IMR-90 (cell line): ENCODE results near the gene FIGLA. TPM values are rescaled to one million over a fixed set of nuclear protein-coding genes. Genes with fewer than 3 reads are reported as not detected.

Source experiments
- ATAC-seq: fragments of 200-7000 bp; cut with Tn5 transposase; 2 replicates; pipeline ENCODE4 v1.9.1; 2020; ENCODE audit warnings: low read depth, mild to moderate bottlenecking, moderate library complexity
- BruUV-seq: library from RNA; stranded (reverse); fragments of 400-500 nt; replicated peaks from 2 replicates; lab custom pipeline; 2021; lab: Mats Ljungman, UMichigan
- CTCF ChIA-PET: fragments of 300-600 bp; formaldehyde crosslinking; extraction: SDS; loops from one replicate; lab custom pipeline; 2021; ENCODE audit warnings: antibody characterized with exemption; lab: Yijun Ruan, JAX
- POLR2A ChIA-PET: fragments of 300-600 bp; sonication (Branson Sonifier 250); formaldehyde crosslinking; loops from one replicate; lab custom pipeline; 2022; ENCODE audit warnings: antibody characterized with exemption; ENCODE audit not compliant: unreplicated experiment; lab: Charles Lee
- DNase-seq: peaks from one replicate; pipeline ENCODE4 v3.0.0; 2013
- H2AFZ ChIP-seq: replicated peaks from 2 replicates; pipeline ENCODE3; 2013; ENCODE audit warnings: low read length, mild to moderate bottlenecking; ENCODE audit not compliant: poor library complexity
- H2AK5ac ChIP-seq: 2 replicates; pipeline ENCODE4 v1.6.1; 2013; ENCODE audit warnings: low read depth, low read length, inconsistent platforms
- H2AK9ac ChIP-seq: replicated peaks from 2 replicates; pipeline ENCODE3; 2013; ENCODE audit warnings: mild to moderate bottlenecking, low read depth, low read length, moderate library complexity; ENCODE audit not compliant: poor library complexity
- H2BK120ac ChIP-seq: 2 replicates; pipeline ENCODE4 v1.6.1; 2013; ENCODE audit warnings: low read depth, low read length, inconsistent platforms
- H2BK15ac ChIP-seq: 3 replicates; pipeline ENCODE4 v1.6.1; 2013; ENCODE audit warnings: low read depth, low read length, inconsistent platforms
- H2BK20ac ChIP-seq: 2 replicates; pipeline ENCODE4 v1.6.1; 2013; ENCODE audit warnings: low read depth, mild to moderate bottlenecking, inconsistent platforms, low read length, moderate library complexity
- H2BK5ac ChIP-seq: 2 replicates; pipeline ENCODE4 v1.6.1; 2013; ENCODE audit warnings: mild to moderate bottlenecking, low read depth, low read length, inconsistent platforms; ENCODE audit not compliant: poor library complexity, severe bottlenecking
- H3K14ac ChIP-seq: replicated peaks from 2 replicates; pipeline ENCODE4 v1.6.1; 2013; ENCODE audit warnings: low read depth, low read length, inconsistent platforms
- H3K18ac ChIP-seq: 2 replicates; pipeline ENCODE4 v1.6.1; 2013; ENCODE audit warnings: low read depth, low read length, control low read depth
- H3K23ac ChIP-seq: 2 replicates; pipeline ENCODE4 v1.6.1; 2013; ENCODE audit warnings: low read depth, low read length, inconsistent platforms
- H3K27ac ChIP-seq: 2 replicates; pipeline ENCODE4 v1.5.1; 2013; ENCODE audit warnings: mild to moderate bottlenecking, control low read depth, low read length; ENCODE audit not compliant: insufficient read depth
- H3K27me3 ChIP-seq: 2 replicates; pipeline ENCODE4 v1.6.1; 2013; ENCODE audit warnings: low read length; ENCODE audit not compliant: control insufficient read depth, insufficient read depth
- H3K36me3 ChIP-seq: 2 replicates; pipeline ENCODE4 v1.6.1; 2013; ENCODE audit warnings: low read length, mixed read lengths; ENCODE audit not compliant: control insufficient read depth, insufficient read depth
- H3K4ac ChIP-seq: 2 replicates; pipeline ENCODE4 v1.6.1; 2013; ENCODE audit warnings: low read depth, low read length, inconsistent platforms
- H3K4me1 ChIP-seq: 2 replicates; pipeline ENCODE4 v1.6.1; 2013; ENCODE audit warnings: low read length, mixed read lengths; ENCODE audit not compliant: control insufficient read depth, insufficient read depth
- H3K4me2 ChIP-seq: 2 replicates; pipeline ENCODE4 v1.6.1; 2013; ENCODE audit warnings: low read depth, mild to moderate bottlenecking, control low read depth, low read length, moderate library complexity
- H3K4me3 ChIP-seq: 2 replicates; pipeline ENCODE4 v1.5.1; 2013; ENCODE audit warnings: low read depth, mild to moderate bottlenecking, control low read depth, low read length, moderate library complexity; ENCODE audit not compliant: insufficient read depth
- H3K56ac ChIP-seq: 2 replicates; pipeline ENCODE4 v1.6.1; 2013; ENCODE audit warnings: low read length, inconsistent platforms; ENCODE audit not compliant: insufficient read depth; ENCODE audit errors: extremely low read depth
- H3K79me1 ChIP-seq, 2 experiments: 2 replicates each; pipeline ENCODE4 v1.6.1; 2013; ENCODE audit warnings: low read length in 2 of 2, inconsistent platforms in 1 of 2, low read depth in 1 of 2
- H3K9ac ChIP-seq: 2 replicates; pipeline ENCODE4 v1.6.1; 2013; ENCODE audit warnings: low read depth, low read length, control low read depth
- H3K9me1 ChIP-seq: 2 replicates; pipeline ENCODE4 v1.6.1; 2013; ENCODE audit warnings: low read length, inconsistent platforms; ENCODE audit not compliant: insufficient read depth
- H3K9me3 ChIP-seq: 2 replicates; pipeline ENCODE4 v1.6.1; 2013; ENCODE audit warnings: low read length; ENCODE audit not compliant: control insufficient read depth, insufficient read depth
- H4K20me1 ChIP-seq: 2 replicates; pipeline ENCODE4 v1.6.1; 2013; ENCODE audit warnings: low read length, inconsistent platforms; ENCODE audit not compliant: insufficient read depth
- H4K5ac ChIP-seq: 2 replicates; pipeline ENCODE4 v1.6.1; 2013; ENCODE audit warnings: mild to moderate bottlenecking, low read depth, low read length, control low read depth
- H4K8ac ChIP-seq, 2 experiments: 2 replicates each; pipeline ENCODE4 v1.6.1; 2013; ENCODE audit warnings: low read depth in 2 of 2, low read length in 2 of 2, control low read depth in 1 of 2, inconsistent platforms in 1 of 2
- H4K91ac ChIP-seq: 2 replicates; pipeline ENCODE4 v1.6.1; 2013; ENCODE audit warnings: low read depth, low read length, inconsistent platforms; ENCODE audit not compliant: insufficient read depth
- BHLHE40 ChIP-seq: fragments of 150-350 bp; IDR thresholded peaks from 2 replicates; pipeline ENCODE4 v1.6.1; 2016; ENCODE audit warnings: mild to moderate bottlenecking, low read depth, low read length
- CEBPB ChIP-seq: IDR thresholded peaks from 2 replicates; pipeline ENCODE4 v1.6.1; 2012; ENCODE audit warnings: low read depth, low read length, improper control_type of control experiment
- CHD1 ChIP-seq: IDR thresholded peaks from 2 replicates; pipeline ENCODE4 v1.6.1; 2012; ENCODE audit warnings: low read depth, low read length, improper control_type of control experiment
- ELK1 ChIP-seq: fragments of 150-350 bp; IDR thresholded peaks from 2 replicates; pipeline ENCODE4 v1.6.1; 2016; ENCODE audit warnings: low read depth, mild to moderate bottlenecking, low read length, moderate library complexity, borderline replicate concordance
- FOS ChIP-seq: fragments of 150-350 bp; IDR thresholded peaks from 2 replicates; pipeline ENCODE4 v1.6.1; 2016; ENCODE audit warnings: low read depth, low read length
- MAFK ChIP-seq: IDR thresholded peaks from 2 replicates; pipeline ENCODE4 v1.6.1; 2012; ENCODE audit warnings: low read depth, low read length, improper control_type of control experiment
- MAZ ChIP-seq: IDR thresholded peaks from 2 replicates; pipeline ENCODE4 v1.6.1; 2012; ENCODE audit warnings: low read depth, mild to moderate bottlenecking, low read length, improper control_type of control experiment, moderate library complexity, borderline replicate concordance
- MXI1 ChIP-seq: IDR thresholded peaks from 2 replicates; pipeline ENCODE4 v1.6.1; 2012; ENCODE audit warnings: low read depth, mild to moderate bottlenecking, low read length, moderate library complexity, borderline replicate concordance
- POLR2A ChIP-seq: IDR thresholded peaks from 2 replicates; pipeline ENCODE4 v1.6.1; 2012; ENCODE audit warnings: mild to moderate bottlenecking, low read depth, low read length
- RAD21 ChIP-seq: IDR thresholded peaks from 2 replicates; pipeline ENCODE4 v1.6.1; 2012; ENCODE audit warnings: low read length, improper control_type of control experiment
- RCOR1 ChIP-seq: IDR thresholded peaks from 2 replicates; pipeline ENCODE4 v1.6.1; 2012; ENCODE audit warnings: mild to moderate bottlenecking, low read length, improper control_type of control experiment; ENCODE audit not compliant: insufficient replicate concordance
- RFX5 ChIP-seq: IDR thresholded peaks from 2 replicates; pipeline ENCODE4 v1.8.0; 2012; ENCODE audit warnings: low read depth, mild to moderate bottlenecking, low read length, moderate library complexity
- USF2 ChIP-seq: fragments of 150-350 bp; IDR thresholded peaks from 2 replicates; pipeline ENCODE4 v1.6.1; 2017; ENCODE audit warnings: mild to moderate bottlenecking, antibody characterized with exemption, low read length, low read depth
- WGBS, 2 experiments: methylation state at CpG; one replicate each; pipeline versions ENCODE4 v1.1.5 to v1.1.7; 2013; ENCODE audit warnings: missing lambda C conversion rate in 2 of 2; ENCODE audit not compliant: insufficient read length in 1 of 2; ENCODE audit errors: extremely low coverage in 2 of 2; 5-methylcytosine and 5-hydroxymethylcytosine counted together
- dilution Hi-C: fragments of 300-500 bp; cut with HindIII; formaldehyde crosslinking; loops from one replicate; pipeline ENCODE4 v1.14.3; 2018; ENCODE audit warnings: low sequenced_read_pairs; ENCODE audit not compliant: unreplicated experiment
- in situ Hi-C: fragments of 300-500 bp; cut with MboI; formaldehyde crosslinking; loops from 3 replicates; pipeline ENCODE4 v1.14.3; 2019; ENCODE audit warnings: low sequenced_read_pairs, inconsistent platforms, mixed read lengths
- intact Hi-C: fragments of 100-400 bp; cut with micrococcal nuclease; formaldehyde crosslinking; loops from 2 replicates; pipeline ENCODE4 v1.10.0; 2022
- polyA plus RNA-seq, 3 experiments: library from polyadenylated mRNA; depleted of rRNA; stranded (reverse); fragments of >200 nt; gene quantifications; 2 replicates each; pipeline ENCODE4 v1.2.3, GENCODE V29; 2012; ENCODE audit warnings: low replicate concordance in 1 of 3
- total RNA-seq: library from RNA; depleted of rRNA; stranded (reverse); fragments of >200 nt; gene quantifications from 2 replicates; pipeline ENCODE4 v1.2.3, GENCODE V29; 2012

The FIGLA gene
- total and polyA plus RNA-seq, 2 of the 4 experiments (the other 2 are of a cell fraction): not detected

- TF ChIP-seq MAFK (no peak), MXI1 (no peak), RFX5 (no peak)
Measured at GRCh38 chr2:70790136-70790828, at the start of gene FIGLA (continued).

- Histone ChIP-seq H3K56ac (no peak overlapping the region), H4K8ac (no peak overlapping the region), H2BK120ac (no peak overlapping the region), H3K4me1 (no peaks in the 10 kb centered on the region), H3K9ac (no peak overlapping the region), H3K36me3 (no peaks in the 10 kb centered on the region), H4K5ac (no peak overlapping the region), H2BK20ac (no peak overlapping the region), H2BK5ac (no peak overlapping the region), H3K4ac (no peak overlapping the region), H4K91ac (no peak overlapping the region), H2AK5ac (no peak overlapping the region), H3K9me3 (no peaks in the 10 kb centered on the region), H2AFZ (no peak overlapping the region), H3K14ac (no peak overlapping the region), H3K27ac (no peak overlapping the region), H3K4me3 (no peak overlapping the region), H4K20me1 (no peaks in the 10 kb centered on the region), H3K9me1 (no peaks in the 10 kb centered on the region), H3K27me3 (no peaks in the 10 kb centered on the region; the same call in 1 of the 2 replicates), H3K79me1 (no peaks in the 10 kb centered on the region), H3K4me2 (no peak overlapping the region), H2BK15ac (no peak overlapping the region), H3K18ac (no peak overlapping the region), H3K23ac (no peak overlapping the region), H2AK9ac (no peak overlapping the region)
- intact Hi-C loops: no loop called here
- ChIA-PET POLR2A (no interaction called here), CTCF (no interaction called here)
- WGBS, 2 experiments: 83% methylated on average over 2 of the region's 10 CpGs; no CpG with 5 or more reads in 1 of the 2 experiments
- in situ Hi-C loops: no loop called here
- ATAC-seq (no peak), DNase-seq (no peak)
- BruUV-seq: no TSS peak
- dilution Hi-C loops: no loop called here
- TF ChIP-seq MAFK: no peak
- TF ChIP-seq CEBPB: no peak
- no peak for TF ChIP-seq MXI1
- no peak for TF ChIP-seq USF2
- TF ChIP-seq RAD21: no peak
- TF ChIP-seq MAZ: no peak
- no peak for TF ChIP-seq POLR2A
- no peak for TF ChIP-seq RFX5
- TF ChIP-seq ELK1: no peak
- TF ChIP-seq BHLHE40: no peak
- TF ChIP-seq FOS: no peak
- no peak for TF ChIP-seq CHD1
- no peak for TF ChIP-seq RCOR1
Measured at GRCh38 chr2:70837980-70838925, 47.8 kb upstream of the FIGLA start.
